WTC11 (cell line): ENCODE data around the gene CLEC5A. TPM values are rescaled to one million over a fixed set of nuclear protein-coding genes. Genes with fewer than 3 reads are reported as not detected.
A peak's percentile ranks its signal among the peaks of the same experiment; 100 is the strongest.
"Not testable (repeated sequence)": the region's sequence is repeated elsewhere in the genome, so short reads cannot be mapped to it uniquely, and the experiment has no call there.

Experiments
- ATAC-seq: fragments of 200-7000 bp; cut with Tn5 transposase; 2 replicates; pipeline ENCODE4 v1.10.0; 2021; ENCODE audit warnings: mild to moderate bottlenecking, moderate library complexity
- CTCF ChIA-PET: fragments of 300-600 bp; sonication (Branson Sonifier 250); formaldehyde crosslinking; loops from one replicate; lab custom pipeline; 2021; ENCODE audit warnings: antibody characterized with exemption; lab: Charles Lee
- POLR2A ChIA-PET: fragments of 350-600 bp; sonication (Branson Sonifier 250); formaldehyde crosslinking; loops from one replicate; lab custom pipeline; 2021; ENCODE audit warnings: antibody characterized with exemption; lab: Charles Lee
- DNase-seq: peaks from one replicate; pipeline ENCODE4 v3.0.0; 2021; ENCODE audit warnings: low spot score
- H3K27ac Mint-ChIP-seq: 2 replicates; pipeline ENCODE4 v1.8.0; 2021; ENCODE audit warnings: mixed read lengths
- H3K27me3 Mint-ChIP-seq: 2 replicates; pipeline ENCODE4 v1.8.0; 2021; ENCODE audit warnings: low read depth, mild to moderate bottlenecking, moderate library complexity, mixed read lengths
- H3K36me3 Mint-ChIP-seq: 2 replicates; pipeline ENCODE4 v1.8.0; 2021; ENCODE audit warnings: mixed read lengths
- H3K4me1 Mint-ChIP-seq: 2 replicates; pipeline ENCODE4 v1.8.0; 2022; ENCODE audit warnings: mixed read lengths
- H3K4me3 Mint-ChIP-seq: 2 replicates; pipeline ENCODE4 v1.8.0; 2021; ENCODE audit warnings: mild to moderate bottlenecking, moderate library complexity, mixed read lengths
- H3K9me3 Mint-ChIP-seq: 2 replicates; pipeline ENCODE4 v1.8.0; 2021; ENCODE audit warnings: mixed read lengths
- AR ChIP-seq: fragments of 250-450 bp; sonication (Bioruptor Pico); IDR thresholded peaks from 2 replicates; pipeline ENCODE4 v1.9.0; 2021; ENCODE audit warnings: mild to moderate bottlenecking
- ATF1 ChIP-seq: sonication (generic); formaldehyde crosslinking; IDR thresholded peaks from 2 replicates; pipeline ENCODE4 v1.8.1; 2023; ENCODE audit warnings: mild to moderate bottlenecking, moderate library complexity, missing genetic modification reagents
- ATF2 ChIP-seq: sonication (generic); formaldehyde crosslinking; IDR thresholded peaks from 2 replicates; pipeline ENCODE4 v1.8.1; 2022; ENCODE audit warnings: low read depth, missing genetic modification reagents, borderline replicate concordance
- CREB1 ChIP-seq: sonication (generic); formaldehyde crosslinking; IDR thresholded peaks from 2 replicates; pipeline ENCODE4 v1.8.0; 2023; ENCODE audit warnings: mild to moderate bottlenecking, missing genetic modification reagents
- ERG ChIP-seq: fragments of 250-450 bp; sonication (Bioruptor Pico); IDR thresholded peaks from 2 replicates; pipeline ENCODE4 v1.8.0; 2021; ENCODE audit warnings: mild to moderate bottlenecking
- FOXP1 ChIP-seq: sonication (generic); formaldehyde crosslinking; IDR thresholded peaks from 2 replicates; pipeline ENCODE4 v1.8.0; 2022; ENCODE audit warnings: missing genetic modification reagents, mild to moderate bottlenecking, moderate library complexity, borderline replicate concordance
- FOXP4 ChIP-seq: sonication (generic); formaldehyde crosslinking; IDR thresholded peaks from 2 replicates; pipeline ENCODE4 v1.8.0; 2022; ENCODE audit warnings: mild to moderate bottlenecking, missing genetic modification reagents
- MYBL2 ChIP-seq: sonication (generic); formaldehyde crosslinking; IDR thresholded peaks from 2 replicates; pipeline ENCODE4 v1.8.1; 2023; ENCODE audit warnings: mild to moderate bottlenecking, moderate library complexity, missing genetic modification reagents
- NFYB ChIP-seq: sonication (generic); formaldehyde crosslinking; conservative IDR thresholded peaks from 2 replicates; pipeline ENCODE4 v1.8.0; 2022; ENCODE audit warnings: low read depth, missing genetic modification reagents
- PRDM15 ChIP-seq: sonication (generic); formaldehyde crosslinking; IDR thresholded peaks from 2 replicates; pipeline ENCODE4 v1.8.0; 2022; ENCODE audit warnings: missing genetic modification reagents
- SMAD3 ChIP-seq: sonication (generic); formaldehyde crosslinking; IDR thresholded peaks from 2 replicates; pipeline ENCODE4 v1.8.0; 2022; ENCODE audit warnings: missing genetic modification reagents, mild to moderate bottlenecking, borderline replicate concordance
- SMAD4 ChIP-seq: sonication (generic); formaldehyde crosslinking; IDR thresholded peaks from 2 replicates; pipeline ENCODE4 v1.8.0; 2022; ENCODE audit warnings: mild to moderate bottlenecking, missing genetic modification reagents
- TEAD4 ChIP-seq: sonication (generic); formaldehyde crosslinking; IDR thresholded peaks from 2 replicates; pipeline ENCODE4 v1.8.0; 2022; ENCODE audit warnings: mild to moderate bottlenecking, missing genetic modification reagents
- USF2 ChIP-seq: sonication (generic); formaldehyde crosslinking; IDR thresholded peaks from 2 replicates; pipeline ENCODE4 v1.8.1; 2023; ENCODE audit warnings: mild to moderate bottlenecking, missing genetic modification reagents, moderate library complexity
- ZNF263 ChIP-seq: sonication (generic); formaldehyde crosslinking; IDR thresholded peaks from 2 replicates; pipeline ENCODE4 v1.8.1; 2022; ENCODE audit warnings: low read depth, mild to moderate bottlenecking, moderate library complexity, missing genetic modification reagents
- total RNA-seq: library from RNA; stranded (reverse); gene quantifications from 3 replicates; pipeline ENCODE4 v1.2.3, GENCODE V29; 2021

Gene CLEC5A
- total RNA-seq, 1 experiment from 2014 or later, result not detected

GRCh38 chr7:141986923-141987322, 40.1 kb upstream of the CLEC5A start (continued):
- TF ChIP-seq CREB1 (CRISPR knock-in tag) (no peak), MYBL2 (CRISPR knock-in tag) (no peak)

GRCh38 chr7:141985926-141986325, 39.2 kb upstream of the CLEC5A start:
- not testable (repeated sequence) for ATAC-seq, DNase-seq, H3K9me3 Mint-ChIP-seq, H3K36me3 Mint-ChIP-seq, H3K4me1 Mint-ChIP-seq
- H3K4me3 Mint-ChIP-seq, result peak overlapping the region; percentile 58
- H3K27me3 Mint-ChIP-seq, result peaks cover 13% of the 10 kb centered on the region
- ChIA-PET POLR2A (interaction anchor here (1.2 kb wide), 1 partner anchor 10 kb away, joined by 3 read pairs; no protein-coding TSS in a partner anchor), CTCF (interaction anchor here (1.1 kb wide), 1 partner anchor 10 kb away, joined by 5 read pairs; no protein-coding TSS in a partner anchor)
- peak overlapping the region; percentile 44; the same call in 1 of the 2 replicates for H3K27ac Mint-ChIP-seq

- Mint-ChIP-seq H3K36me3 (no peaks in the 10 kb centered on the region), H3K27me3 (no peaks in the 10 kb centered on the region), H3K4me1 (peaks cover 11% of the 10 kb centered on the region; the same call in 1 of the 2 replicates), H3K27ac (no peak overlapping the region), H3K9me3 (no peaks in the 10 kb centered on the region), H3K4me3 (no peak overlapping the region)
- ChIA-PET CTCF (no interaction called here), POLR2A (no interaction called here)
- no peak for DNase-seq
- no peak for ATAC-seq
- TF ChIP-seq ERG (no peak), NFYB (CRISPR knock-in tag) (no peak), SMAD4 (CRISPR knock-in tag) (no peak), SMAD3 (no peak), FOXP4 (no peak), FOXP1 (CRISPR knock-in tag) (no peak), ATF2 (CRISPR knock-in tag) (no peak), USF2 (CRISPR knock-in tag) (no peak), ATF1 (CRISPR knock-in tag) (no peak), ZNF263 (CRISPR knock-in tag) (no peak), TEAD4 (CRISPR knock-in tag) (no peak), AR (CRISPR knock-in tag) (no peak), CREB1 (CRISPR knock-in tag) (no peak), PRDM15 (CRISPR knock-in tag) (no peak)
Observed at GRCh38 chr7:141979568-141979967, 32.8 kb upstream of the CLEC5A start.
